ENCODE data around the gene GPR12.

DNA sequence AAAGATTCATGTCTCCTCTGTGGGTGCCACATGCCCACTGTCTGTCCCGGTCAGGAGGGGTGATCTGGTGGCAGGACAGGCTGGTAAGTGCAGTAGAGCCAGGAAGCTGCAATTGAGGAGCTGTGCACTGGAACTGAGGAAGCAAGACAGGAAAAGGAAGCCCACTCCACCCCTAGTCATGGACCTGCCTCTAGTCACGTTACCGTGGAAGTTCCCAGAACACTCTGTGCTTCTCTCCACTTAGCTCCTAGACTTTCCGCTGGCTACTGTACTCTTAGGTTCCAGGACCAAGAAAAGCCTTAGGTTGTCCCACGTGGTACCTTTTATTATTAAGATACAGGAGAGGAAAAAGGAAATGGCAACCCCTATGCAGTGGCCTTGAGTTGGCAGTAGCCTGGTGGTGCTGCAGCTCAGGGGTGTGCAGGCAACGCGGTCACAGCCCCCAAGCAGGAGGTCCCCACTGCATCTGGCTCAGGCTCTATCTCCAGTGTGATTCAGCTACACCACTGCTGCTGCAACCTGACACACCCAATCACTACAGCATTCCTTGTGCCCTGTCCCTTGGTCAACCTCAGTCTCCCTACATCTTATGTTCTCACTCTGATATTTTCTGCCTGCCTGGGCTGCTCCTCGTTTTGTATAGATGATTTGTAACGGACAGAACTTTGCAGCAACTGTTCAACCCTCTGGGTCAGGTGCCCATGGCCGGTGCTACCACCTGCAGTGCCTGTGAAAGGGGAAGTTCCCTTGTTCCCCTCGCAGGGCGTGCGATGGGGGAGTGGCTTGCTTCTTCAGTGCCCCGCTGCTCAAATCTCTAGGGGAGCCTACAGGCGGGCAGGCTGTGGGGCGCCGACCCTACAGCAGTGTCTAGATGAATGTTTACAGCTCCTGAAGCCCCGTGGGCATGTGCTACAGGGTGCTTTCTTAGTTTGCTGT lies 24.4 kb upstream of the GPR12 start:
- TF ChIP-seq, protein P1, sequence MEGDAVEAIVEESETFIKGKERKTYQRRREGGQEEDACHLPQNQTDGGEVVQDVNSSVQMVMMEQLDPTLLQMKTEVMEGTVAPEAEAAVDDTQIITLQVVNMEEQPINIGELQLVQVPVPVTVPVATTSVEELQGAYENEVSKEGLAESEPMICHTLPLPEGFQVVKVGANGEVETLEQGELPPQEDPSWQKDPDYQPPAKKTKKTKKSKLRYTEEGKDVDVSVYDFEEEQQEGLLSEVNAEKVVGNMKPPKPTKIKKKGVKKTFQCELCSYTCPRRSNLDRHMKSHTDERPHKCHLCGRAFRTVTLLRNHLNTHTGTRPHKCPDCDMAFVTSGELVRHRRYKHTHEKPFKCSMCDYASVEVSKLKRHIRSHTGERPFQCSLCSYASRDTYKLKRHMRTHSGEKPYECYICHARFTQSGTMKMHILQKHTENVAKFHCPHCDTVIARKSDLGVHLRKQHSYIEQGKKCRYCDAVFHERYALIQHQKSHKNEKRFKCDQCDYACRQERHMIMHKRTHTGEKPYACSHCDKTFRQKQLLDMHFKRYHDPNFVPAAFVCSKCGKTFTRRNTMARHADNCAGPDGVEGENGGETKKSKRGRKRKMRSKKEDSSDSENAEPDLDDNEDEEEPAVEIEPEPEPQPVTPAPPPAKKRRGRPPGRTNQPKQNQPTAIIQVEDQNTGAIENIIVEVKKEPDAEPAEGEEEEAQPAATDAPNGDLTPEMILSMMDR (optimal IDR thresholded peaks at IDR 0.05 in 1 of 3, IDR thresholded peaks at IDR 0.05 in 1 of 3, conservative IDR thresholded peaks at IDR 0.05 in 1 of 3; ENCODE audit: extremely low read depth in 1 of 3, insufficient read depth in 2 of 3, low read length in 3 of 3) = no peak
- no peak for TF ChIP-seq EZH2 (IDR thresholded peaks at IDR 0.05; ENCODE audit: low read length)

Measured in keratinocyte (primary cell).